Measurements from ENCODE around the gene ATF7.
A peak's percentile ranks its signal among the peaks of the same experiment; 100 is the strongest.
"Not testable (repeated sequence)": the region's sequence is repeated elsewhere in the genome, so short reads cannot be mapped to it uniquely, and the experiment has no call there.

Gene ATF7

GRCh38 chr12:53482626-53483168 is 143.5 kb downstream of the ATF7 start:
- no peaks in the 10 kb centered on the region for H3K9me3 ChIP-seq (ENCODE audit: control insufficient read depth, insufficient read depth, low read depth, low read length)
- no peaks in the 10 kb centered on the region for H3K4me1 ChIP-seq (ENCODE audit: control insufficient read depth, insufficient read depth, low read length)
- H3K27ac ChIP-seq (ENCODE audit: extremely low read depth, low read depth, low read length), result no peak overlapping the region; the same call in 1 of the 2 replicates
- H3K4me3 ChIP-seq (ENCODE audit: low read depth, low read length), result no peak overlapping the region
- CTCF ChIA-PET, result interaction anchor here (0.6 to 2.0 kb wide), 8 partner anchors 9 to 732 kb away, joined by 3 to 16 read pairs (median 4); no protein-coding TSS in a partner anchor
- peaks cover 27 to 97% of the 10 kb centered on the region in 2 experiments for H3K36me3 ChIP-seq (ENCODE audit: control insufficient read depth in 2 of 2, insufficient read depth in 1 of 2, low read length in 2 of 2)
- POLR2A ChIA-PET, result interaction anchor here (0.9 to 3.9 kb wide), 12 partner anchors 9 to 161 kb away, joined by 3 to 39 read pairs (median 6); partner anchors contain the start of genes AAAS, MAP3K12, PRR13 and SP1
- no peak for TF ChIP-seq ZNF549 (tag by site-specific recombination; IDR thresholded peaks at IDR 0.05)
- TF ChIP-seq GLIS2 (tag by site-specific recombination; IDR thresholded peaks at IDR 0.05), result peak; percentile 91
- no peak for TF ChIP-seq YY1 (tag by site-specific recombination; IDR thresholded peaks at IDR 0.05)
- TF ChIP-seq PATZ1 (tag by site-specific recombination; IDR thresholded peaks at IDR 0.05), result 0 out of 2 replicates have a peak, but pooled peaks have one; percentile 40

GRCh38 chr12:53481939-53482586 is 144.1 kb downstream of the ATF7 start:
- CTCF ChIA-PET, result interaction anchor here (0.6 to 2.0 kb wide), 14 partner anchors 8 to 1297 kb away, joined by 3 to 16 read pairs (median 3); partner anchors contain the start of gene AAAS
- POLR2A ChIA-PET, result interaction anchor here (0.6 to 3.9 kb wide), 13 partner anchors 10 to 161 kb away, joined by 3 to 39 read pairs (median 7); partner anchors contain the start of genes AAAS, MAP3K12 and TARBP2
- no peak overlapping the region for H3K27ac ChIP-seq (ENCODE audit: extremely low read depth, low read depth, low read length)
- peaks cover 33 to 96% of the 10 kb centered on the region in 2 experiments for H3K36me3 ChIP-seq (ENCODE audit: control insufficient read depth in 2 of 2, insufficient read depth in 1 of 2, low read length in 2 of 2)
- no peak overlapping the region for H3K4me3 ChIP-seq (ENCODE audit: low read depth, low read length)
- no peaks in the 10 kb centered on the region for H3K4me1 ChIP-seq (ENCODE audit: control insufficient read depth, insufficient read depth, low read length)
- H3K9me3 ChIP-seq (ENCODE audit: control insufficient read depth, insufficient read depth, low read depth, low read length), result no peaks in the 10 kb centered on the region
- TF ChIP-seq ZNF660 (tag by site-specific recombination; IDR thresholded peaks at IDR 0.05), result no peak
- 0 out of 2 replicates have a peak, but pooled peaks have one; percentile 30 for TF ChIP-seq ZNF600 (tag by site-specific recombination; IDR thresholded peaks at IDR 0.05)
- TF ChIP-seq ZNF266 (tag by site-specific recombination; IDR thresholded peaks at IDR 0.05; ENCODE audit: low read depth), result no peak
- peak; percentile 98 for TF ChIP-seq MZF1 (tag by site-specific recombination; IDR thresholded peaks at IDR 0.05; ENCODE audit: borderline replicate concordance)
- peak; percentile 40; the same call in 1 of the 2 replicates for TF ChIP-seq IKZF3 (tag by site-specific recombination; IDR thresholded peaks at IDR 0.05)
- TF ChIP-seq KLF8 (tag by site-specific recombination; IDR thresholded peaks at IDR 0.05), result no peak
- 0 out of 2 replicates have a peak, but pooled peaks have one; percentile 32 for TF ChIP-seq ZNF2 (tag by site-specific recombination; IDR thresholded peaks at IDR 0.05)
- TF ChIP-seq, protein P1, sequence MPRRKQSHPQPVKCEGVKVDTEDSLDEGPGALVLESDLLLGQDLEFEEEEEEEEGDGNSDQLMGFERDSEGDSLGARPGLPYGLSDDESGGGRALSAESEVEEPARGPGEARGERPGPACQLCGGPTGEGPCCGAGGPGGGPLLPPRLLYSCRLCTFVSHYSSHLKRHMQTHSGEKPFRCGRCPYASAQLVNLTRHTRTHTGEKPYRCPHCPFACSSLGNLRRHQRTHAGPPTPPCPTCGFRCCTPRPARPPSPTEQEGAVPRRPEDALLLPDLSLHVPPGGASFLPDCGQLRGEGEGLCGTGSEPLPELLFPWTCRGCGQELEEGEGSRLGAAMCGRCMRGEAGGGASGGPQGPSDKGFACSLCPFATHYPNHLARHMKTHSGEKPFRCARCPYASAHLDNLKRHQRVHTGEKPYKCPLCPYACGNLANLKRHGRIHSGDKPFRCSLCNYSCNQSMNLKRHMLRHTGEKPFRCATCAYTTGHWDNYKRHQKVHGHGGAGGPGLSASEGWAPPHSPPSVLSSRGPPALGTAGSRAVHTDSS (tag by site-specific recombination; IDR thresholded peaks at IDR 0.05), result 0 out of 2 replicates have a peak, but pooled peaks have one; percentile 9
- no peak for TF ChIP-seq ZNF280D (tag by site-specific recombination; IDR thresholded peaks at IDR 0.05)

DNA sequence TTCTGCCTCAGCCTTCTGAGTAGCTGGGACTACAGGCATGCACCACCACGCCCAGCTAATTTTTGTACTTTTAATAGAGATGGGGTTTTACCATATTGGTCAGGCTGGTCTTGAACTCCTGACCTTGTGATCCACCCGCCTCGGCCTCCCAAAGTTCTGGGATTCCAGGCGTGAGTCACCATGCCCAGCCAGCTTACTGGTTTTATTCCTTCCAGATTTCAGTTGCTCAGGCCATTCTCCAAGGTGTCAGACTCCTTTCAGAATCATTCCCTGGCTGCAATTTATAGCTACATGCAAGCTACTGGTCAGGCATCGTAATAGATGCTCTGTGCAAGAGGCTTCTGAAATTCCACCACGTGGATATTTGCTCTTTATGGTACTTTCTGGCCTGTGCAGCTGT is 144.7 kb downstream of the ATF7 start:
- CTCF ChIA-PET, result interaction anchor here (0.6 to 2.0 kb wide), 11 partner anchors 7 to 1297 kb away, joined by 3 to 16 read pairs (median 3); partner anchors contain the start of gene AAAS
- not testable (repeated sequence) for H3K27ac ChIP-seq (ENCODE audit: extremely low read depth, low read depth, low read length)
- peaks cover 37 to 96% of the 10 kb centered on the region in 2 experiments for H3K36me3 ChIP-seq (ENCODE audit: control insufficient read depth in 2 of 2, insufficient read depth in 1 of 2, low read length in 2 of 2)

More for the DNA sequence above, 144.7 kb downstream of the ATF7 start:
- not testable (repeated sequence) for H3K9me3 ChIP-seq (ENCODE audit: control insufficient read depth, insufficient read depth, low read depth, low read length); H3K4me3 ChIP-seq (ENCODE audit: low read depth, low read length); H3K4me1 ChIP-seq (ENCODE audit: control insufficient read depth, insufficient read depth, low read length)
- POLR2A ChIA-PET, result interaction anchor here (0.6 to 3.9 kb wide), 11 partner anchors 9 to 160 kb away, joined by 3 to 39 read pairs (median 7); partner anchors contain the start of genes AAAS, MAP3K12 and TARBP2

All from HEK293 (cell line).